ENCODE measurements around the gene APOBEC4. TPM values are rescaled to one million over a fixed set of nuclear protein-coding genes. Genes with fewer than 3 reads are reported as not detected.
"Not testable (repeated sequence)": the region's sequence is repeated elsewhere in the genome, so short reads cannot be mapped to it uniquely, and the experiment has no call there.

Gene APOBEC4
- polyA plus RNA-seq, 1 donor = not detected

GRCh38 chr1:183634429-183635065, 18.6 kb downstream of the APOBEC4 start:
- DNase-seq (ENCODE audit: low read depth) = no peak

GRCh38 chr1:183633676-183634343, 19.3 kb downstream of the APOBEC4 start:
- no peak for DNase-seq (ENCODE audit: low read depth)

- no peak for DNase-seq (ENCODE audit: low read depth)
Measured at GRCh38 chr1:183632964-183633363, 20.2 kb downstream of the APOBEC4 start.

GRCh38 chr1:183632114-183632513, 21.0 kb downstream of the APOBEC4 start:
- DNase-seq (ENCODE audit: low read depth) = no peak

GRCh38 chr1:183630748-183631147, 22.4 kb downstream of the APOBEC4 start:
- no peak for DNase-seq (ENCODE audit: low read depth)

GRCh38 chr1:183628537-183628936, 24.6 kb downstream of the APOBEC4 start:
- DNase-seq (ENCODE audit: low read depth) = no peak

GRCh38 chr1:183626236-183626635, 26.9 kb downstream of the APOBEC4 start:
- DNase-seq (ENCODE audit: low read depth) = not testable (repeated sequence)

- DNase-seq (ENCODE audit: low read depth) = no peak
Measured at GRCh38 chr1:183622884-183623785, 30.0 kb downstream of the APOBEC4 start.

GRCh38 chr1:183622013-183622412, 31.1 kb downstream of the APOBEC4 start:
- DNase-seq (ENCODE audit: low read depth) = no peak

- no peak for DNase-seq (ENCODE audit: low read depth)
Measured at GRCh38 chr1:183620311-183620710, 32.8 kb downstream of the APOBEC4 start.

- no peak for DNase-seq (ENCODE audit: low read depth)
Measured at GRCh38 chr1:183619781-183620180, 33.3 kb downstream of the APOBEC4 start.

GRCh38 chr1:183618202-183618601, 34.9 kb downstream of the APOBEC4 start:
- not testable (repeated sequence) for DNase-seq (ENCODE audit: low read depth)

- not testable (repeated sequence) for DNase-seq (ENCODE audit: low read depth)
Measured at GRCh38 chr1:183612975-183613374, 40.1 kb downstream of the APOBEC4 start.

GRCh38 chr1:183612407-183612806, 40.7 kb downstream of the APOBEC4 start:
- no peak for DNase-seq (ENCODE audit: low read depth)

GRCh38 chr1:183611021-183611420, 42.1 kb downstream of the APOBEC4 start:
- no peak for DNase-seq (ENCODE audit: low read depth)

- no peak for DNase-seq (ENCODE audit: low read depth)
Measured at GRCh38 chr1:183609759-183610452, 43.2 kb downstream of the APOBEC4 start.

GRCh38 chr1:183609313-183609712, 43.8 kb downstream of the APOBEC4 start:
- DNase-seq (ENCODE audit: low read depth) = no peak

- DNase-seq (ENCODE audit: low read depth) = no peak
Measured at GRCh38 chr1:183607322-183607980, 45.7 kb downstream of the APOBEC4 start.

GRCh38 chr1:183605904-183606303, 47.2 kb downstream of the APOBEC4 start:
- no peak for DNase-seq (ENCODE audit: low read depth)

- no peak for DNase-seq (ENCODE audit: low read depth)
Measured at GRCh38 chr1:183604815-183605214, 48.3 kb downstream of the APOBEC4 start.
